ENCODE measurements around the gene TINCR. TPM values are rescaled to one million over a fixed set of nuclear protein-coding genes. Genes with fewer than 3 reads are reported as not detected.

The TINCR gene
- total RNA-seq, 1 donor from 2014 or later = 29.7 TPM

Other genes starting within 250 kb of the TINCR start
- 38.7 TPM for gene PTPRS, start 227.1 kb downstream of the TINCR start, total RNA-seq
- gene ZNRF4, start 112.5 kb downstream of the TINCR start, total RNA-seq = not detected
- gene SAFB2, start 54.8 kb upstream of the TINCR start, total RNA-seq = 30.0 TPM
- gene SAFB, start 55.1 kb upstream of the TINCR start, total RNA-seq = 35.5 TPM
- 59.1 TPM for gene MICOS13, start 112.6 kb upstream of the TINCR start, total RNA-seq
- gene HSD11B1L, start 113.1 kb upstream of the TINCR start, total RNA-seq = 1.1 TPM
- gene RPL36, start 122.3 kb upstream of the TINCR start, total RNA-seq = 1,080 TPM
- gene LONP1, start 152.2 kb upstream of the TINCR start, total RNA-seq = 47.1 TPM
- gene CATSPERD, start 152.7 kb upstream of the TINCR start, total RNA-seq = not detected
- gene PRR22, start 216.8 kb upstream of the TINCR start, total RNA-seq = 1.8 TPM
- 24.2 TPM for gene DUS3L, start 223.2 kb upstream of the TINCR start, total RNA-seq
- 2.7 TPM for gene NRTN, start 237.1 kb upstream of the TINCR start, total RNA-seq

Measured in esophagus mucosa (tissue), 1 donor.